Measurements from ENCODE around the gene ATP2B2.

DNA sequence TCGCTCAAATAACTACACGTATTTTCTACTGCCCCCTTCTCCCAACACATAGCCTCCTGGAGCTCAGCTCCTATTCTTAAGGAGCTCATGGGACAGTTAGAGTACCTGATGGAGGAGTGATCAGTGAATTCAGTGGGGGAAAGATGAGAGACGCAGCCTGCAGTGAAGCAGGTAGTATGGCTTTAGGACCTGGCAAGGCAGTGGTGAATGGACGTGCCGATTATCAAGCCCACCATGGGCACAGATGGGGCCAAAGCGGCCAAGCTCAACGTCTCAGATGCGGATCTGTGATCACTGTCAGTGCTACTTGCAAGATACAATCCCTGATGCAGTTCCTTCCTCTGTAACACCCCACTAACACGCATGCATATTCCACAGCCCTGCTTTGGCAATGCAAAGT lies 45.8 kb upstream of the ATP2B2 start:
- TF ChIP-seq, protein P1, sequence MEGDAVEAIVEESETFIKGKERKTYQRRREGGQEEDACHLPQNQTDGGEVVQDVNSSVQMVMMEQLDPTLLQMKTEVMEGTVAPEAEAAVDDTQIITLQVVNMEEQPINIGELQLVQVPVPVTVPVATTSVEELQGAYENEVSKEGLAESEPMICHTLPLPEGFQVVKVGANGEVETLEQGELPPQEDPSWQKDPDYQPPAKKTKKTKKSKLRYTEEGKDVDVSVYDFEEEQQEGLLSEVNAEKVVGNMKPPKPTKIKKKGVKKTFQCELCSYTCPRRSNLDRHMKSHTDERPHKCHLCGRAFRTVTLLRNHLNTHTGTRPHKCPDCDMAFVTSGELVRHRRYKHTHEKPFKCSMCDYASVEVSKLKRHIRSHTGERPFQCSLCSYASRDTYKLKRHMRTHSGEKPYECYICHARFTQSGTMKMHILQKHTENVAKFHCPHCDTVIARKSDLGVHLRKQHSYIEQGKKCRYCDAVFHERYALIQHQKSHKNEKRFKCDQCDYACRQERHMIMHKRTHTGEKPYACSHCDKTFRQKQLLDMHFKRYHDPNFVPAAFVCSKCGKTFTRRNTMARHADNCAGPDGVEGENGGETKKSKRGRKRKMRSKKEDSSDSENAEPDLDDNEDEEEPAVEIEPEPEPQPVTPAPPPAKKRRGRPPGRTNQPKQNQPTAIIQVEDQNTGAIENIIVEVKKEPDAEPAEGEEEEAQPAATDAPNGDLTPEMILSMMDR (IDR thresholded peaks at IDR 0.05): no peak
- TF ChIP-seq POLR2A (IDR thresholded peaks at IDR 0.05) (no peak), EP300 (IDR thresholded peaks at IDR 0.05) (no peak)

All from tibial nerve (tissue), 4 donors.